Measurements from ENCODE around the gene MIGA1.
A peak's percentile ranks its signal among the peaks of the same experiment; 100 is the strongest.
"Not testable (repeated sequence)": the region's sequence is repeated elsewhere in the genome, so short reads cannot be mapped to it uniquely, and the experiment has no call there.

The MIGA1 gene

GRCh38 chr1:77779529-77780281 is at the start of gene MIGA1:
Gene MIGA1 (plus strand): TSS chr1:77779649. CDS start chr1:77783253, 3,604 bp downstream.
- DNase-seq, result peak; percentile 82 to 91

GRCh38 chr1:77732090-77732489 is 47.4 kb upstream of the MIGA1 start:
- DNase-seq, result no peak

GRCh38 chr1:77739235-77739634 is 40.2 kb upstream of the MIGA1 start:
- no peak for DNase-seq

- DNase-seq, result no peak
Measured at GRCh38 chr1:77741316-77741715, 38.1 kb upstream of the MIGA1 start.

- peak in 1 of 2 experiments; percentile 3 for DNase-seq
Measured at GRCh38 chr1:77742011-77742555, 37.4 kb upstream of the MIGA1 start.

- no peak for DNase-seq
Measured at GRCh38 chr1:77744576-77744975, 34.9 kb upstream of the MIGA1 start.

GRCh38 chr1:77749489-77749888 is 30.0 kb upstream of the MIGA1 start:
- DNase-seq, result not testable (repeated sequence)

GRCh38 chr1:77756052-77756754 is 23.2 kb upstream of the MIGA1 start:
- DNase-seq, result no peak

- no peak for DNase-seq
Measured at GRCh38 chr1:77757066-77757584, 22.3 kb upstream of the MIGA1 start.

- no peak for DNase-seq
Measured at GRCh38 chr1:77757603-77758002, 21.8 kb upstream of the MIGA1 start.

- DNase-seq, result peak; percentile 83 to 84
Measured at GRCh38 chr1:77759071-77760028, 20.1 kb upstream of the MIGA1 start, which contains the start of gene USP33. Gene USP33 (minus strand): TSS chr1:77759852. CDS start chr1:77741697, 18,155 bp downstream.

GRCh38 chr1:77762072-77762476 is 17.4 kb upstream of the MIGA1 start:
- DNase-seq, result no peak

GRCh38 chr1:77768006-77768405 is 11.4 kb upstream of the MIGA1 start:
- DNase-seq, result no peak

GRCh38 chr1:77776007-77776700 is 3.3 kb upstream of the MIGA1 start:
- no peak for DNase-seq

GRCh38 chr1:77781683-77782082 is 2.2 kb downstream of the MIGA1 start:
- no peak for DNase-seq

GRCh38 chr1:77783141-77783540 is 3.7 kb downstream of the MIGA1 start:
- no peak for DNase-seq

GRCh38 chr1:77786093-77786741 is 6.8 kb downstream of the MIGA1 start:
- DNase-seq, result not testable (repeated sequence)

GRCh38 chr1:77794550-77794949 is 15.1 kb downstream of the MIGA1 start:
- no peak for DNase-seq

- DNase-seq, result no peak
Measured at GRCh38 chr1:77796695-77797405, 17.4 kb downstream of the MIGA1 start.

- no peak for DNase-seq
Measured at GRCh38 chr1:77797991-77798390, 18.5 kb downstream of the MIGA1 start.

GRCh38 chr1:77802026-77802425 is 22.6 kb downstream of the MIGA1 start:
- DNase-seq, result no peak

Data from NCI-H2081 (cell line).